B cell (primary cell): ENCODE measurements around the gene CUL1.

Source experiments
- CTCF ChIP-seq: fragments of 200-600 bp; IDR thresholded peaks from one replicate; pipeline ENCODE4 v1.8.0; 2022; ENCODE audit warnings: antibody characterized with exemption, mild to moderate bottlenecking
- EZH2 ChIP-seq: IDR thresholded peaks from 2 replicates; pipeline ENCODE4 v1.6.1; 2012; ENCODE audit warnings: borderline replicate concordance, low read depth, mild to moderate bottlenecking, moderate library complexity, low read length; ENCODE audit not compliant: insufficient read depth, poor library complexity, severe bottlenecking

GRCh38 chr7:148711191-148712102 lies 12.7 kb downstream of the CUL1 start:
- TF ChIP-seq CTCF (no peak), EZH2 (no peak)
